OCI-LY7 (cell line): ENCODE measurements around the gene AFDN.

Experiments used
- EZH2phosphoT487 ChIP-seq: fragments of 200-600 bp; sonication (generic); IDR thresholded peaks from 2 replicates; pipeline ENCODE4 v1.6.1; 2018; ENCODE audit warnings: low read depth, borderline replicate concordance, mild to moderate bottlenecking, mixed run types, antibody characterized with exemption, low read length, moderate library complexity, mixed read lengths
- TF ChIP-seq, protein P1 (sequence below): fragments of 200-600 bp; sonication (generic); conservative IDR thresholded peaks from 2 replicates; pipeline ENCODE4 v1.5.1; 2014; ENCODE audit warnings: mild to moderate bottlenecking, antibody characterized with exemption, low read length, moderate library complexity, mixed read lengths

DNA sequence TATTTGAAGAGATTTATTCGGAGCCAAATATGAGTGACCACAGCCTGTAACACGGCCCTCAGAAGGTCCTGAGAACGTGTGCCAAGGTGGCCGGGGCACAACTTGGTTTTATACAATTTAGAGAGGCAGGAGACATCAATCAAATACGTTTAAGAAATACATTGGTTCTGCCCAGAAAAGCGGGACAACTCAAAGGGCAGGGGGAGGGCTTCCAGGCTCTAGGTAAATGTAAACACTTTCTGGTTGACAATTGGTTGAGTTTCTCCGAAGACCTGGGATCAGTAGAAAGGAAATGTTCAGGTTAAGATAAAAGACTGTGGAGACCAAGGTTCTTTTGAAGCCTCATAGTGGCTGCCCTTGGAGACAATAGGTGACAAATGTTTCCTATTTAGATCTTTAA, 151.9 kb downstream of the AFDN start:
- TF ChIP-seq, protein P1, sequence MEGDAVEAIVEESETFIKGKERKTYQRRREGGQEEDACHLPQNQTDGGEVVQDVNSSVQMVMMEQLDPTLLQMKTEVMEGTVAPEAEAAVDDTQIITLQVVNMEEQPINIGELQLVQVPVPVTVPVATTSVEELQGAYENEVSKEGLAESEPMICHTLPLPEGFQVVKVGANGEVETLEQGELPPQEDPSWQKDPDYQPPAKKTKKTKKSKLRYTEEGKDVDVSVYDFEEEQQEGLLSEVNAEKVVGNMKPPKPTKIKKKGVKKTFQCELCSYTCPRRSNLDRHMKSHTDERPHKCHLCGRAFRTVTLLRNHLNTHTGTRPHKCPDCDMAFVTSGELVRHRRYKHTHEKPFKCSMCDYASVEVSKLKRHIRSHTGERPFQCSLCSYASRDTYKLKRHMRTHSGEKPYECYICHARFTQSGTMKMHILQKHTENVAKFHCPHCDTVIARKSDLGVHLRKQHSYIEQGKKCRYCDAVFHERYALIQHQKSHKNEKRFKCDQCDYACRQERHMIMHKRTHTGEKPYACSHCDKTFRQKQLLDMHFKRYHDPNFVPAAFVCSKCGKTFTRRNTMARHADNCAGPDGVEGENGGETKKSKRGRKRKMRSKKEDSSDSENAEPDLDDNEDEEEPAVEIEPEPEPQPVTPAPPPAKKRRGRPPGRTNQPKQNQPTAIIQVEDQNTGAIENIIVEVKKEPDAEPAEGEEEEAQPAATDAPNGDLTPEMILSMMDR: no peak
- TF ChIP-seq EZH2phosphoT487: no peak
